ENCODE results near the gene ZP1.
"Not testable (repeated sequence)": the region's sequence is repeated elsewhere in the genome, so short reads cannot be mapped to it uniquely, and the experiment has no call there.

ZP1 gene

GRCh38 chr11:60866911-60867870, at the start of gene ZP1:
Gene ZP1 (plus strand): TSS chr11:60867542. CDS start chr11:60867562, 20 bp downstream.
- Histone ChIP-seq H3K9ac (ENCODE audit: low read length) (no peak within 1 kb of the TSS), H3K4me1 (ENCODE audit: control insufficient read depth, low read depth, low read length) (no peaks in the 10 kb centered on the region), H3K9me3 (ENCODE audit: control insufficient read depth, low read depth, low read length) (no peaks in the 10 kb centered on the region), H3K27me3 (ENCODE audit: control insufficient read depth, insufficient read depth, low read length) (no peaks in the 10 kb centered on the region), H3K27ac (ENCODE audit: low read length) (no peak within 1 kb of the TSS), H3K4me3 (ENCODE audit: low read length) (no peak within 1 kb of the TSS), H3K36me3 (ENCODE audit: control insufficient read depth, low read depth, low read length) (no peaks in the 10 kb centered on the region)

- no peaks in the 10 kb centered on the region for H3K4me1 ChIP-seq (ENCODE audit: control insufficient read depth, low read depth, low read length)
- no peaks in the 10 kb centered on the region for H3K36me3 ChIP-seq (ENCODE audit: control insufficient read depth, low read depth, low read length)
- no peak overlapping the region for H3K9ac ChIP-seq (ENCODE audit: low read length)
- no peaks in the 10 kb centered on the region for H3K27me3 ChIP-seq (ENCODE audit: control insufficient read depth, insufficient read depth, low read length)
- H3K27ac ChIP-seq (ENCODE audit: low read length) = no peak overlapping the region
- no peak overlapping the region for H3K4me3 ChIP-seq (ENCODE audit: low read length)
- H3K9me3 ChIP-seq (ENCODE audit: control insufficient read depth, low read depth, low read length) = peaks cover 8% of the 10 kb centered on the region
These were observed 49.3 kb upstream of the ZP1 start for GRCh38 chr11:60818057-60818456.

- H3K9me3 ChIP-seq (ENCODE audit: control insufficient read depth, low read depth, low read length) = peaks cover under 1% of the 10 kb centered on the region
- no peak overlapping the region for H3K27ac ChIP-seq (ENCODE audit: low read length)
- H3K36me3 ChIP-seq (ENCODE audit: control insufficient read depth, low read depth, low read length) = no peaks in the 10 kb centered on the region
- H3K4me1 ChIP-seq (ENCODE audit: control insufficient read depth, low read depth, low read length) = no peaks in the 10 kb centered on the region
- no peak overlapping the region for H3K9ac ChIP-seq (ENCODE audit: low read length)
- no peak overlapping the region for H3K4me3 ChIP-seq (ENCODE audit: low read length)
- no peaks in the 10 kb centered on the region for H3K27me3 ChIP-seq (ENCODE audit: control insufficient read depth, insufficient read depth, low read length)
These were observed 45.3 kb upstream of the ZP1 start for GRCh38 chr11:60821827-60822599.

- H3K27me3 ChIP-seq (ENCODE audit: control insufficient read depth, insufficient read depth, low read length) = not testable (repeated sequence)
These were observed 43.5 kb upstream of the ZP1 start for GRCh38 chr11:60823745-60824306.

GRCh38 chr11:60825118-60825517, 42.2 kb upstream of the ZP1 start:
- Histone ChIP-seq H3K27ac (ENCODE audit: low read length) (no peak overlapping the region), H3K9ac (ENCODE audit: low read length) (no peak overlapping the region), H3K4me1 (ENCODE audit: control insufficient read depth, low read depth, low read length) (no peaks in the 10 kb centered on the region), H3K4me3 (ENCODE audit: low read length) (no peak overlapping the region), H3K27me3 (ENCODE audit: control insufficient read depth, insufficient read depth, low read length) (no peaks in the 10 kb centered on the region), H3K36me3 (ENCODE audit: control insufficient read depth, low read depth, low read length) (no peaks in the 10 kb centered on the region), H3K9me3 (ENCODE audit: control insufficient read depth, low read depth, low read length) (no peaks in the 10 kb centered on the region)

More at GRCh38 chr11:60823745-60824306, 43.5 kb upstream of the ZP1 start:
- H3K36me3 ChIP-seq (ENCODE audit: control insufficient read depth, low read depth, low read length); H3K4me1 ChIP-seq (ENCODE audit: control insufficient read depth, low read depth, low read length); H3K9ac ChIP-seq (ENCODE audit: low read length); H3K27ac ChIP-seq (ENCODE audit: low read length); H3K9me3 ChIP-seq (ENCODE audit: control insufficient read depth, low read depth, low read length); H3K4me3 ChIP-seq (ENCODE audit: low read length): not testable (repeated sequence)

GRCh38 chr11:60825790-60826189, 41.6 kb upstream of the ZP1 start:
- Histone ChIP-seq H3K9ac (ENCODE audit: low read length) (no peak overlapping the region), H3K36me3 (ENCODE audit: control insufficient read depth, low read depth, low read length) (no peaks in the 10 kb centered on the region), H3K4me3 (ENCODE audit: low read length) (no peak overlapping the region), H3K27me3 (ENCODE audit: control insufficient read depth, insufficient read depth, low read length) (no peaks in the 10 kb centered on the region), H3K27ac (ENCODE audit: low read length) (no peak overlapping the region), H3K9me3 (ENCODE audit: control insufficient read depth, low read depth, low read length) (no peaks in the 10 kb centered on the region), H3K4me1 (ENCODE audit: control insufficient read depth, low read depth, low read length) (no peaks in the 10 kb centered on the region)

- Histone ChIP-seq H3K27me3 (ENCODE audit: control insufficient read depth, insufficient read depth, low read length) (no peaks in the 10 kb centered on the region), H3K4me1 (ENCODE audit: control insufficient read depth, low read depth, low read length) (no peaks in the 10 kb centered on the region), H3K4me3 (ENCODE audit: low read length) (no peak overlapping the region), H3K9ac (ENCODE audit: low read length) (no peak overlapping the region), H3K9me3 (ENCODE audit: control insufficient read depth, low read depth, low read length) (no peaks in the 10 kb centered on the region), H3K27ac (ENCODE audit: low read length) (no peak overlapping the region), H3K36me3 (ENCODE audit: control insufficient read depth, low read depth, low read length) (no peaks in the 10 kb centered on the region)
These were observed 36.7 kb upstream of the ZP1 start for GRCh38 chr11:60830478-60831142.

GRCh38 chr11:60831143-60831500, 36.2 kb upstream of the ZP1 start:
- no peak overlapping the region for H3K27ac ChIP-seq (ENCODE audit: low read length)
- no peaks in the 10 kb centered on the region for H3K27me3 ChIP-seq (ENCODE audit: control insufficient read depth, insufficient read depth, low read length)
- no peak overlapping the region for H3K9ac ChIP-seq (ENCODE audit: low read length)
- no peak overlapping the region for H3K4me3 ChIP-seq (ENCODE audit: low read length)
- H3K9me3 ChIP-seq (ENCODE audit: control insufficient read depth, low read depth, low read length) = no peaks in the 10 kb centered on the region
- H3K4me1 ChIP-seq (ENCODE audit: control insufficient read depth, low read depth, low read length) = no peaks in the 10 kb centered on the region
- no peaks in the 10 kb centered on the region for H3K36me3 ChIP-seq (ENCODE audit: control insufficient read depth, low read depth, low read length)

- no peaks in the 10 kb centered on the region for H3K9me3 ChIP-seq (ENCODE audit: control insufficient read depth, low read depth, low read length)
- H3K9ac ChIP-seq (ENCODE audit: low read length) = no peak overlapping the region
- no peak overlapping the region for H3K27ac ChIP-seq (ENCODE audit: low read length)
- no peaks in the 10 kb centered on the region for H3K36me3 ChIP-seq (ENCODE audit: control insufficient read depth, low read depth, low read length)
- H3K4me3 ChIP-seq (ENCODE audit: low read length) = no peak overlapping the region
- no peaks in the 10 kb centered on the region for H3K27me3 ChIP-seq (ENCODE audit: control insufficient read depth, insufficient read depth, low read length)
- H3K4me1 ChIP-seq (ENCODE audit: control insufficient read depth, low read depth, low read length) = no peaks in the 10 kb centered on the region
These were observed 35.8 kb upstream of the ZP1 start for GRCh38 chr11:60831501-60832079.

GRCh38 chr11:60834742-60835533, 32.4 kb upstream of the ZP1 start:
- Histone ChIP-seq H3K27ac (ENCODE audit: low read length) (no peak overlapping the region), H3K4me3 (ENCODE audit: low read length) (no peak overlapping the region), H3K4me1 (ENCODE audit: control insufficient read depth, low read depth, low read length) (no peaks in the 10 kb centered on the region), H3K9ac (ENCODE audit: low read length) (no peak overlapping the region), H3K9me3 (ENCODE audit: control insufficient read depth, low read depth, low read length) (no peaks in the 10 kb centered on the region), H3K36me3 (ENCODE audit: control insufficient read depth, low read depth, low read length) (no peaks in the 10 kb centered on the region), H3K27me3 (ENCODE audit: control insufficient read depth, insufficient read depth, low read length) (no peaks in the 10 kb centered on the region)
